ENCODE results near the gene OTUB2.

The OTUB2 gene

GRCh38 chr14:94021416-94022157 lies 4.6 kb upstream of the OTUB2 start:
- no peak for DNase-seq (ENCODE audit: low read depth)

GRCh38 chr14:94022532-94023411 lies 3.4 kb upstream of the OTUB2 start:
- DNase-seq (ENCODE audit: low read depth) = no peak

- no peak for DNase-seq (ENCODE audit: low read depth)
These were observed 1.6 kb upstream of the OTUB2 start for GRCh38 chr14:94024549-94024948.

- no peak for DNase-seq (ENCODE audit: low read depth)
These were observed 420 bp upstream of the OTUB2 start for GRCh38 chr14:94025720-94026119.

- DNase-seq (ENCODE audit: low read depth) = no peak
These were observed 839 bp downstream of the OTUB2 start for GRCh38 chr14:94026889-94027469.

DNA sequence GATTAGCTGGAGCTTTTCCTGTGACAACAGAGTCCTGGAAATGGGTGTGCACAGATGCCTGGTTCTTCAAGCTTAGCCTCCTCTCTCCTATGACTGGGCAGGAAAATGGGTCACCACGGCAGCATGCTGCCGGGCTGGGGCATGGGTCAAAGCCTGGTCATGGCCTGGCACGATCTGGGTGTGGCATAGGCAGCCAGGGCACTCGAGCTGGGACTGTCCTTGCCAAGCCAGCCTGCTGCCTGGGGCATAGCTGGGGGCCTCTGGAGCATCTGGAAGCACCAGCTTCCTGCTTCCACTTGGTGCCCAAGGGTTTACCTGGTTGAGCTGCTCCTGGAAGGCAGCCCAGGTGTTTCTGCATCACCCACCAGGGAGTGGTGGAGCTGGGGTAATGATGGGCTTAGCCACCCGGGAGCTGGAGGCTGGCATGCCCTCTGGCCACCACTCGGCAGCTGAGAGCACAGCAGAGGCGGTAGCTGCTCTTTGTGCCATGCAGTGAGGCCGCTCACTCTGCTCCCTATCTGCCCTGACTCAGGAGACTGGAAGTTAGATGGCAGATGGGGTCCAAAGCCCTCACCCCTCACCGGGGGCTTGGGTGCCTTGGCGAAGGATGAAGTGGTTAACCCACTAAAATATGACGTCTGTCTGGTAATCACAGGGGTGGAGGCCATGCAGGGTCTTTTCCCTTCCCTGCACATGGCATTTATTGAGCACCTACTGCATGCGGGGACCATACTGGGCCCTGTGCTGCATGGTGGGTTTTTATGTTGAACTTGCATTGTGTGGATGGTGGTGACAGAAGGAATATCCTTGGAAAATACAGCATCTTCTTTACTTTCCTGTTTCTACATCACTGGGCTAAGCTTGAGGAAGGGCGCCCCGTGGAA lies 1.7 kb downstream of the OTUB2 start:
- DNase-seq (ENCODE audit: low read depth) = no peak

GRCh38 chr14:94028450-94028826 lies 2.3 kb downstream of the OTUB2 start:
- DNase-seq (ENCODE audit: low read depth) = no peak

DNA sequence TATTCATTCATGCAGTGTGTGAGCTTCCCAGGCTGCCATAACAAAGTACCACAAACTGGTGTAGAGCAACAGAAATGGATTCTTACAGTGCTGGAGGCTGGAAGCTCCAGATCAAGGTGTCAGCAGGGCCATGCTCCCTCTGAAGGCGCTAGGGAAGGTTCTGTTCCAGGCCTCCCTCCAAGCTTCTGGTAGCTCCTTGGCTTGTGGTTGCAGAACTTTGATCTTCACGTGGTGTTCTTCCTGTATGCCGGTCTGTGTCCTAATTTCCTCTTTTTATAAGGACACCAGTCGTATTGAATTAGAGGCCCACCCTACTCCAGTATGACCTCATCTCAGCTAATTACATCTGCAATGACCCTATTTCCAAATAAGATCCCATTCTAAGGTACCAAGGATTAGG lies 3.1 kb downstream of the OTUB2 start:
- no peak for DNase-seq (ENCODE audit: low read depth)

DNA sequence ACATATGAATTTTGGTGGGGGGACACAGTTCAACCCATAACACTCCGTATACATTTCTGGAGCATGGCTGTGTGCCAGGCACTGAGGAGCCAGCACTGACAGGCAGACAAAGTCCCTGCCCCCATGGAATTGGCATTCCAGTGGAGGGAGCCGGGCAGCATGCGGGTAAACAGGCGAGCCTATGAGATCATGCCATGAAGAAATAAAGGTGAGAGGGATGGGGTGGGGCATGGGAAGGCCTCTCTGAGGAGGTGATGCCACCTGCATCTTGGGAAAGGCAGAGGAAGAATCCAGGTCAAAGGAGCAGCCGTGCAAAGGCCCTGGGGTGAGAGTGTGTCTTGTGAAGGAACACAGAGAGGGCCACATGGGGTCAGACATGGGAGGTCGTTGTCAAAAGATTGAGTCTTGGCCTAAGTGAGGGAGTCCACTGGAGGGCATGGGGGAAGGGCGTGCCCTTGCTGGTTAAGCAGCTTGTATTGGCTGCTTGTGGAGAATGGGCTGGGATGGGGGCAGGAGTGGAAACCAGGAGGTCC lies 3.6 kb downstream of the OTUB2 start:
- no peak for DNase-seq (ENCODE audit: low read depth)

DNA sequence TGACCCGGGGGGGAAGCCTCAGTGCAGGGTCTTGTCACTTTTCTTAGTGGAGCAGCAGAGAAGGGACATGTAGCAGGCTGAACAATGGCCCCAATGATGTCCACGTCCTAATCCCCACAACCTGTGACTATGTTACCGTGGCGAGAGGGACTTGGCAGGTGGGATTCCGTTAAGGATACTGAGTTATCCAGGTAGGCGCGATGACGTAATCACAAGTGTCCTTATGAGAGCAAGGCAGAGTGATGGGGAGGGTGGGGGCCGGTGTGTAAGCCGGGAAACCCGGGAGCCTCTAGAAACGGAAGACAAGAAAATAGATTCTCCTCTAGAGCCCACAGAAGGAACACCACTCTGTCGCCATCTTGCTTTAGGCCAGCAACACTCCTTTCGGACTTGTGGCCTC lies 4.4 kb downstream of the OTUB2 start:
- DNase-seq (ENCODE audit: low read depth) = no peak

DNA sequence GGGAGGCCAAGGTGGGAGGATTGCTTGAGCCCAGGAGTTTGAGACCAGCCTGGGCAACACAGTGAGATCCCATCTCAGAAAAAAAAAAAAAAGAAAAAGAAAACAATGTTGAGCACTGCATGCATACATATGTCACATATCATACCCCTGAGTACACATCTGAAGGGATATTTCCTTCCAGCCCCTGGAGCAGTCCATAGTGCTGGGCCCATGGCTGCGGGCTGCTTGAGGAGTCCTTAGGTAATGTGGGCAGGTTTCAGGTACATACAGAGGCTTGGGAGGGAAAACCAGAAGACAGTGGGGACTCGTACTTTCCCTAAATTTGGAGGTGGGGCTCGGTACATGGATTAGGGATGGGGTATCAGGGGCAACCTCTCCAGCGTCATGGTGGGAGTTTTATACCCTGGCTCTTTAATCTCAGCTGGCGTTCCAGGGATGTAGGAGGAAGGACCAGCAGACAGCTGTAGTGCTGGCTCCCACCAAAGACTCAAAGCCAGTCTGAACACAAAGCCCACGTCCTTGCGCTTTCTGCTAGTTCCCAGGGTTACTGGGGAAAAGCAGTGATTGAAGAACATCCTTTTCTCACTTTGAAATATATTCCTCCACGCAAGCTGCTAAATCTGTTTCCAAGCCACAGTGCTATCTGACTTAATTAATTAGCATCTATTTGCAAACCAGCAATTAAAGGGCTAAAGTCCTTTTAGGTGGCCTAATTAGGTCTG lies 5.2 kb downstream of the OTUB2 start:
- DNase-seq (ENCODE audit: low read depth) = no peak

DNA sequence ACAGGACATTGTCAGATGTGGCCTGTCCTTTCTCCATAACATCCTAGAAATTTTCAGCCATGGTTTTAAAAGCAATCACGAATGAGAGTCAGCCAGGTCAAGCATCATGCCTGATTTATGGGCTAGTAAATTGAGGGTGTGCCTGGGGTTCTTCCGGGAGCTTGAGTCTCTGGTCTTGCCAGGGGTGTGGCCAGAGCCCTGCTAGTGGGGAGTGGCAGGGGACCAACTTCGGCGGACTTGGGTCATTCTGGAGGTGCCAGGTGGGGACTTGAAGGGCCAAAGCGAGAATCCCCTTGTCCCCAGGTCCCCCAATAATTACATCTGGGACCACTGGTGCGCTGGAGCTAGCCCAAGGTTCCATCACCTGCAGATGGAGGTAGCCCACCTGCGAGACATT lies 5.7 kb downstream of the OTUB2 start:
- DNase-seq (ENCODE audit: low read depth) = no peak

DNA sequence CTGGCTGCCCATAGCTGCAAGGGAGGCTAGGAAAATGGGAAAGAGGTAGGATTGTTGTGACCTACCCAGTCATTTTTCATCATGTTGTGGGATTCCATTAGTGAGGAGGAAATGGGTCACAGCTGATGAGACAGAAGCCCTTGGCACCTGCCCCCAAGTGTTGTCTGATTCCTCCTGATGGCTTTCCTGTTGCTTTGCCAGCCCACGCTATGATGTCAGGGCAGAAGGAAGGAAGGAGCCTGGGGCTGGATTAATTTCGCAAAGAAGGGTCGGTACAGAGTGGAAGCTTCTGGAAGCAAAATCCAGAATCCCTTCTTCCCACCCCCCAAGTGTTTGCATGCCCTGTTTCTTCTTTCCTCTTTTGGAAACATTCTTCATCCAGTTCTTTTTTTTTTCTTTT lies 8.7 kb downstream of the OTUB2 start:
- no peak for DNase-seq (ENCODE audit: low read depth)

DNA sequence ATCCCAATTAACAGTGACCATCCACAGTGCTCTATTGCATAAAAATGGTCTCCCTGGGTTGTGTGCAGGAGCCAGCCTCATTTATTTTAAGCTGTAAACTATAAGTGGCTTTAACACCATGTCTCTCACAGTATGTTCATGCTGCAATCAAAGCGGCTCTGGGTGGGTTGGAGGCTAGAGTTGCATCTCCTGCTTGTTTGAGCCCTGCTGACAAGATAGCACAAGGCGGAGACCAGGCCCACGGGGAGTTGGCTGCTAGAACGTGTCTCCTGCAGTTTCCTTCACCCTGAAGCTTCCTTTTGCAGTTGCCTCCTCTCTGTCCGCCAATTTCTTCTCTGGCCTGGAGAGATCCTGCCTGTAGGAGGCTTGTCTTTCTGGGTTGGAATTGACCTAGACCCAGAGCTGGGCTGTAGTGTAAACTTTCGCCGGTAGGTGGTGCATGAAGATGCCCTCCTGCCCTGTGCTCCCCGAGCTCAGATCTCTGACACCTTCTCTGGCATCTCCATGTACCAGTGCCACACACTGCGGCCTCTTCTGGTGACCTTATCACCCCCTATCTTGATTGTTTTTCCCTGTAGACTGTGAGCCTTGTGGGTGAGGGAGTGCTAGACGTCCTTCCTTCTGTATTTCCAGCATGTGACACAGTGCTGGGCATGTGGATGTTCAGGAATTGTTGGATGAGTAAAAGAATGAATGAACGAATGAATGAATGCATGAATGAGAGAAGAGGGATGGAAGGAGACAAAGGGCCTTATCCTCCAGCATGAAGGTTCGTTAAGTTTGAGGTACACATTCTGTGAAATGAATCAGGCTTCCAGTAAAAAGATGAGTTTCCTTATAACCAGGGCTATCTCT lies 10.4 kb downstream of the OTUB2 start:
- peak; percentile 66 for DNase-seq (ENCODE audit: low read depth)

- no peak for DNase-seq (ENCODE audit: low read depth)
These were observed 11.8 kb downstream of the OTUB2 start for GRCh38 chr14:94037954-94038353.

DNA sequence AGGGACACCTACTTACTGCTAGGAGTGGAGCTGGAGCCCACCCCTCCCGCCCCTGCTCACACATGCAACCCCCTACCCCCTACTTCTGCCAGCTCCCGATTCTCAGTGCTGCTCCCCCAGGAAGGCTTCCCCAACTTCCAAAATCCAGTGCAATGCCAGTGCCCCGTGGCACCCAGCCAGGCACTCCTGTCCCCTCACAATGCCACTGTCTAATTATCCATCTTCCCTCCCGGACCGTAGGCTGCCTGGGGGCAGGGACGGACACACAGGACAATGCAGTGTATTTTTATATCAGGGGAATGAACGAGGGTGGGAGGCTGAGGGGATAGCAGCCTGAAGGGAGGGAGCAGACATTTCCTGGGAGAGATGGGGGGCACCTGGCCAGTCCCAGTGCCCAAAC lies 12.4 kb downstream of the OTUB2 start:
- no peak for DNase-seq (ENCODE audit: low read depth)

GRCh38 chr14:94038921-94039629 lies 12.9 kb downstream of the OTUB2 start:
- no peak for DNase-seq (ENCODE audit: low read depth)

DNA sequence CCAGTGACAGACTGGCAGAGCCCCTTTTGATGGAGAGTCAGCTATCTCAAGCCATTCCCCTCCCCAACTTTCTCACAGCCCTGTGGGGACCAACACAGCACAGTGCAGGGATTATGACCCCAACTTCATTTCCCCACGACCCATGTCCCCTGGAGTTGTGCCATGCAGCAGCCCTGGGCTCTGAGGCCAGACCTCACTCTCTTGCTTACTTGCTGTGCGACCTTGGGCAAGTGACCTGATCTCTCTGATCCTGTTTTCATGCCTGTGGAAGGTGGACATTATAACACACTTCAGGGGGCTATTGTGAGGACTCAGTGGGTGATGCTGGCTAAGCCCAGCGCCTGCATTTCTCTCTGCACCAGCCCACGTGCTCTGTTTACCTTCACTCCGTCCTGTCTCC lies 14.1 kb downstream of the OTUB2 start:
- no peak for DNase-seq (ENCODE audit: low read depth)

- no peak for DNase-seq (ENCODE audit: low read depth)
These were observed 14.7 kb downstream of the OTUB2 start for GRCh38 chr14:94040796-94041195.
